Testis (tissue), 3 donors: ENCODE results near the gene SFMBT1. TPM values are rescaled to one million over a fixed set of nuclear protein-coding genes. Genes with fewer than 3 reads are reported as not detected.

Source experiments
- DNase-seq: peaks from one replicate; pipeline ENCODE4 v3.0.0-alpha.2; 2019
- H3K27ac ChIP-seq, 2 donors: fragments of 200-600 bp; sonication (generic); one replicate each; pipeline ENCODE4 v1.5.1; 2019
- H3K27me3 ChIP-seq: fragments of 200-600 bp; sonication (generic); one replicate; pipeline ENCODE4 v1.5.1; 2019
- H3K36me3 ChIP-seq: fragments of 200-600 bp; sonication (generic); one replicate; pipeline ENCODE4 v1.5.1; 2017; ENCODE audit warnings: low read depth; ENCODE audit errors: missing control alignments
- H3K4me1 ChIP-seq: fragments of 200-600 bp; sonication (generic); one replicate; pipeline ENCODE4 v1.5.1; 2019
- H3K4me3 ChIP-seq, 2 donors: fragments of 200-600 bp; sonication (generic); one replicate each; pipeline ENCODE4 v1.5.1; 2017 to 2019
- H3K9me3 ChIP-seq: fragments of 200-600 bp; sonication (generic); one replicate; pipeline ENCODE4 v1.5.1; 2017
- POLR2A ChIP-seq: fragments of 450-650 bp; IDR thresholded peaks from one replicate; pipeline ENCODE4 v1.6.1; 2017; ENCODE audit warnings: antibody characterized with exemption, mild to moderate bottlenecking, moderate library complexity
- WGBS, 2 donors: methylation state at CpG; one replicate each; pipeline ENCODE4 v1.1.5; 2018; 5-methylcytosine and 5-hydroxymethylcytosine counted together
- intact Hi-C: fragments of 100-400 bp; cut with DNase I; formaldehyde crosslinking; loops from one replicate; pipeline ENCODE4 v1.15.1; 2023; ENCODE audit warnings: low total_unique reads
- polyA plus RNA-seq: library from polyadenylated mRNA; stranded (reverse); fragments of 350-450 nt; fragmentation: Illumina TruSeq; extraction: RNeasy Lipid Tissue Mini Kit (QIAGEN cat#74804); gene quantifications from one replicate; pipeline ENCODE4 v1.2.3, GENCODE V29; 2014; ENCODE audit warnings: low read depth, low replicate concordance; ENCODE audit not compliant: insufficient read depth
- total RNA-seq, 2 donors: library from RNA; depleted of rRNA; stranded (reverse); fragments of >200 nt; gene quantifications; one replicate each; pipeline ENCODE4 v1.2.3, GENCODE V29; 2016
- TF ChIP-seq, protein P1 (sequence below), 3 experiments: fragments of 450-650 bp in 2 of 3; fragments of 200-600 bp in 1 of 3; sonication (generic) in 1 of 3; IDR thresholded peaks; one replicate each; pipeline ENCODE4 v1.5.1; 2016 to 2019; ENCODE audit warnings: antibody characterized with exemption in 3 of 3, mild to moderate bottlenecking in 2 of 3, moderate library complexity in 1 of 3

SFMBT1 gene
- total and polyA plus RNA-seq, 3 donors from 2014 or later, result 82.4 to 158 (median 143) TPM

DNA sequence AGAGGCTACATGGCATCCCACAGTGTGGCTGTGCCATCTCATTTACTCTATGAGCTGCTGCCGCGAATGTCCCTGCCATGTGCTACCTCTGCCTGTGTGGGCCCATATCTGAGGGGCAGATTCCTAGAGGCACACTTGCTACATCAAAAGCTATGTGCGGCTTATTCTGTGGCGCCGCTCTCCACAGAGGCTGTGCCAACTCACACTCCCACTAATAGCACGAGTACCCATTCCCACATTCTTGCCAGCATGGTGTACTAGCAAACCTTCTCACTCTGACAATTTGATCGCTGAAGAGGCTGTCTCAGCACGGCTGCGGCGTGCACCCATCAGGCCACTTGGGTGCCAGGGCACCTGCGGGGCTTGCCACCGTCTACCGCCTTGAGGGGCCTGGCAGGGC, 179.9 kb downstream of the SFMBT1 start:
- H3K4me3 ChIP-seq, result no peak overlapping the region
- H3K36me3 ChIP-seq, result no peaks in the 10 kb centered on the region
- no peaks in the 10 kb centered on the region for H3K27me3 ChIP-seq
- H3K4me1 ChIP-seq, result no peaks in the 10 kb centered on the region
- WGBS, 2 donors, result 92 to 95% methylated on average over 13 of the region's 13 CpGs
- no peaks in the 10 kb centered on the region for H3K9me3 ChIP-seq
- TF ChIP-seq POLR2A, result no peak
- TF ChIP-seq, protein P1, sequence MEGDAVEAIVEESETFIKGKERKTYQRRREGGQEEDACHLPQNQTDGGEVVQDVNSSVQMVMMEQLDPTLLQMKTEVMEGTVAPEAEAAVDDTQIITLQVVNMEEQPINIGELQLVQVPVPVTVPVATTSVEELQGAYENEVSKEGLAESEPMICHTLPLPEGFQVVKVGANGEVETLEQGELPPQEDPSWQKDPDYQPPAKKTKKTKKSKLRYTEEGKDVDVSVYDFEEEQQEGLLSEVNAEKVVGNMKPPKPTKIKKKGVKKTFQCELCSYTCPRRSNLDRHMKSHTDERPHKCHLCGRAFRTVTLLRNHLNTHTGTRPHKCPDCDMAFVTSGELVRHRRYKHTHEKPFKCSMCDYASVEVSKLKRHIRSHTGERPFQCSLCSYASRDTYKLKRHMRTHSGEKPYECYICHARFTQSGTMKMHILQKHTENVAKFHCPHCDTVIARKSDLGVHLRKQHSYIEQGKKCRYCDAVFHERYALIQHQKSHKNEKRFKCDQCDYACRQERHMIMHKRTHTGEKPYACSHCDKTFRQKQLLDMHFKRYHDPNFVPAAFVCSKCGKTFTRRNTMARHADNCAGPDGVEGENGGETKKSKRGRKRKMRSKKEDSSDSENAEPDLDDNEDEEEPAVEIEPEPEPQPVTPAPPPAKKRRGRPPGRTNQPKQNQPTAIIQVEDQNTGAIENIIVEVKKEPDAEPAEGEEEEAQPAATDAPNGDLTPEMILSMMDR (IDR thresholded peaks at IDR 0.05), result no peak
- intact Hi-C loops, result no loop called here
- no peak overlapping the region for H3K27ac ChIP-seq
- DNase-seq, result no peak

DNA sequence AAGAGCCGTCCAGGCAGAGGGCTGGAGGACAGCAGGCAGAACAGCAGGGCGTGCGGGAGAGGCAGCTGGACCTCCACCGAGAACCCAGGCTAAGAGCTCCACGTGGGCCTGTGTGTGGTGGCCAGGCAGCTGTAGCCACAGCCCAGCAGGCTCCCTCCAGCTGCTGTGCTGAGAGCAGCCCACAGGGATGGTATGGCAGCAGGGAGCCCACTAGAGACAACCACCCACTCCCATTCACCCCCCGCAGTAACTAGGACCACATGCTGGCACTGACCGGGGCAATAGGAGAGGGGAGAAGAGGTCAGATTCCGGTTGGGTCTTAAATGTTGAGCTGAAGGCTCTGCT, 185.5 kb downstream of the SFMBT1 start:
- Histone ChIP-seq H3K27me3 (no peaks in the 10 kb centered on the region), H3K4me1 (no peaks in the 10 kb centered on the region), H3K36me3 (no peaks in the 10 kb centered on the region), H3K27ac (no peak overlapping the region), H3K9me3 (no peaks in the 10 kb centered on the region), H3K4me3 (no peak overlapping the region)
- intact Hi-C loops, result no loop called here
- DNase-seq, result no peak
- no peak for TF ChIP-seq POLR2A
- WGBS, 2 donors, result 89 to 90% methylated on average over 4 to 8 of the region's 8 CpGs

DNA sequence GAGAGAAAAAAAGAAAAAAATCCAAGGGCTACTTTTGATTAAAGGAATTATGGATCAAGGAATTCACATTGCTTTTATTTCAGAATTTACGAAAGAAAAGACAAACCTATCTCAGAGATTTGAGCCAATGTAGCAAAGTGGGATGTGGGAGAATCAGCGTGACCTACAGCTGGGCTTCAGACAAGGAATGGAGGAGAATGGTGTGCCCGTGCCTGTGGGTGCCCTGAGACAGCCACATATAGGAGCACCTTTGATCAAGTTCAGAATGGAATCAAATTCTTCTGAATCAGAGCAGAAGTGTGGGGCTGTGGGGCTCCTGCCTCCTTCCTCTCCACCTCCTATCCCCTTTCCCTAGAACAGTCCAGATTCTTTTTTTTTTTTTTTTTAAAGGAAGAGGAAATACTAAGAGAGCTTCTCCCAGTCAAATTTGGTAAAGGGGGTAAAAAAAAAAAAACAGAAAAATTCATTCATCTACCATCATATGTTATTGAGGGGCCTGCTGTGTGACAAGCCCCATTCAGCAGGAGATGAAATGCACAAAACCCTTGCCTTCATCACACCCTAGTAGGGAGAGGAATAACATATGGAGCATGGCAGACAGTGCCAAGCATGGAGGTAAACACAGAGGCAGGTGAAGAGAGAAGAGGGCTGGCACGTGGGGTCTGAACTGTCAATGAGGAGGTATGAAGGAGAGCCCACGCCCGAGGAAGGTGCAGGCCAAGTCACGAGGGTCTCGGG, 186.0 kb downstream of the SFMBT1 start:
- Histone ChIP-seq H3K9me3 (no peaks in the 10 kb centered on the region), H3K4me3 (no peak overlapping the region), H3K27ac (no peak overlapping the region), H3K36me3 (no peaks in the 10 kb centered on the region), H3K27me3 (no peaks in the 10 kb centered on the region), H3K4me1 (no peaks in the 10 kb centered on the region)
- intact Hi-C loops, result no loop called here
- TF ChIP-seq, protein P1 (IDR thresholded peaks at IDR 0.05), result no peak
- no peak for TF ChIP-seq POLR2A
- 76 to 84% methylated on average over 8 of the region's 8 CpGs for WGBS, 2 donors
- DNase-seq, result peak; percentile 30

DNA sequence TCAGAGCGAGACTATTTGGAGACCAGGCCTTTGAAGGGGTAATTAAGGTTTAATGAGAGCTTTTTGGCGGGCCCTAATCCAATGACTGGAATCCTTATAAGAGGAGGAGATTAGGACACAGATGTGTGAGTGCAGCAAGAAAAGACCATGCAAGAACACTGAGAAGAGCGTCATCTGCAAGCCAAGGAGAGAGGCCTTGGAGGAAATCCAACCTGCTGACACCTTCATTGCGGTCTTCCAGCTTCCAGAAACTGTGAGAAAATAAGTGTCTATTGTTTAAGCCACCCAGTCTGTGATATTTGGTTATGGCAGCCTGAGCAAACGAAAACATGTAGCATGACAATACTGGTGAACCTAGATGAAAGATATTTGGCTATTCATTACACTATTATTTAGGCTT, 188.0 kb downstream of the SFMBT1 start:
- 78 to 81% methylated on average over 5 of the region's 5 CpGs for WGBS, 2 donors

DNA sequence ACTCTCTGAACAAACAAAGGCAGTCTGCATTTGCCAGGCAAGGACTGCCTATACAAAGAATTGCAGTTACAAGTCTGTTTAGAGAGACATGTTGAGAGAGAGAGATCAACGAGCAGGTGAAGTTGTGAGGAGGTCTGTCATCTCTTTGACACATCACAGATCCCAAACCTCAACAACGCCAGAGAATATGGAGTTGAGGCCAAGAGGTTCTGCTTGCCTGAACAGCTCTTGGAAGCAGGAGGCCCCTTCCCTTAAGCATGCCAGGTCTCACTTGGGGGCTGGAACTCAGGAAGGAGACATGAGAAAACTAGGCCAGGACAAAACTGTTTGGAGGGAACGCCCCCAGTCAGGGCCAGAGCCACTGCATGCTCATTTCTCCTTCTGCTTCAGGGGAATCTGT, 188.7 kb downstream of the SFMBT1 start:
- Histone ChIP-seq H3K4me3 (no peak overlapping the region), H3K4me1 (no peaks in the 10 kb centered on the region), H3K36me3 (no peaks in the 10 kb centered on the region), H3K27ac (no peak overlapping the region), H3K9me3 (no peaks in the 10 kb centered on the region), H3K27me3 (no peaks in the 10 kb centered on the region)
- TF ChIP-seq, protein P1 (IDR thresholded peaks at IDR 0.05), result no peak
- no peak for TF ChIP-seq POLR2A
- intact Hi-C loops, result no loop called here
- WGBS, 2 donors, result 82 to 89% methylated on average over 3 of the region's 3 CpGs
- no peak for DNase-seq

More for the DNA sequence above, 188.0 kb downstream of the SFMBT1 start:
- Histone ChIP-seq H3K9me3 (no peaks in the 10 kb centered on the region), H3K4me3 (no peak overlapping the region), H3K4me1 (no peaks in the 10 kb centered on the region), H3K36me3 (no peaks in the 10 kb centered on the region), H3K27ac (no peak overlapping the region), H3K27me3 (no peaks in the 10 kb centered on the region)
- DNase-seq, result no peak
- intact Hi-C loops, result no loop called here
- TF ChIP-seq, protein P1 (IDR thresholded peaks at IDR 0.05), result no peak
- no peak for TF ChIP-seq POLR2A
